Prostate gland (tissue), 2 donors: ENCODE data around the gene HSD17B14.

Source experiments
- CTCF ChIP-seq, 4 experiments: fragments of 200-600 bp in 2 of 4; fragments of 450-650 bp in 2 of 4; sonication (generic) in 2 of 4; IDR thresholded peaks; 1 replicate in 3 of 4; 2 replicates in 1 of 4; pipeline ENCODE4 v1.5.1; 2016 to 2019; ENCODE audit warnings: antibody characterized with exemption in 4 of 4, mild to moderate bottlenecking in 2 of 4, moderate library complexity in 2 of 4
- POLR2A ChIP-seq: fragments of 450-650 bp; IDR thresholded peaks from one replicate; pipeline ENCODE4 v1.6.1; 2016; ENCODE audit warnings: antibody characterized with exemption, mild to moderate bottlenecking
- POLR2AphosphoS5 ChIP-seq: sonication (generic); formaldehyde crosslinking; IDR thresholded peaks from one replicate; pipeline ENCODE4 v1.6.1; 2017; ENCODE audit warnings: antibody characterized with exemption

- TF ChIP-seq CTCF (IDR thresholded peaks at IDR 0.05) (no peak), POLR2A (no peak), POLR2AphosphoS5 (no peak)
These were observed 37.4 kb downstream of the HSD17B14 start for GRCh38 chr19:48798937-48799336.
